Suprapubic skin (tissue), 4 donors: ENCODE measurements around the gene GCNT1.

ENCODE experiments used
- POLR2A ChIP-seq, 2 donors: fragments of 450-650 bp; IDR thresholded peaks; one replicate each; pipeline ENCODE4 v1.6.1; 2017; ENCODE audit warnings: antibody characterized with exemption in 2 of 2, mild to moderate bottlenecking in 2 of 2, moderate library complexity in 2 of 2
- POLR2AphosphoS5 ChIP-seq, 3 donors: sonication (generic); formaldehyde crosslinking; IDR thresholded peaks; one replicate each; pipeline ENCODE4 v1.6.1; 2017; ENCODE audit warnings: antibody characterized with exemption in 3 of 3
- TF ChIP-seq, protein P1 (sequence below), 2 donors: fragments of 200-600 bp in 1 of 2; fragments of 450-650 bp in 1 of 2; sonication (generic) in 1 of 2; IDR thresholded peaks; one replicate each; pipeline ENCODE4 v1.5.1; 2016 to 2019; ENCODE audit warnings: antibody characterized with exemption in 2 of 2, mild to moderate bottlenecking in 1 of 2, moderate library complexity in 1 of 2

DNA sequence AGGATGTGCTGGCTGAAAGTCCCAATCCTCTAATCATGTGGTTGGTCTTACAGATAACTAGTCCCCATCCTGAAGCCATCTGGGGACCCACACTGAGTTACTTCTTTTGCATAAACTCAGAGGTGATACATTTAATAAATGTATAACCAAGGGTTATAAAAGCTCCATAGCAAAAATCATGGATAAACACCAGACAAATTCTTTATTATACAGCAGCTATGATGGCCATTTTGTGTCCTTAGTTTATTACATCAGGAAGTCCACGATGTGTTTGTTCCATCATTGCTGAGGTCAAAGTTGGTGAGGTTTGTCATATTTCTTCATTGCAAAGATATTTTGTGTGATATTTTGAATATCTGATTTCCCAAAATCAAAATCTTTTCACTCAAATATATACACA is 80.2 kb downstream of the GCNT1 start:
- TF ChIP-seq POLR2AphosphoS5 (IDR thresholded peaks at IDR 0.05) (no peak), POLR2A (IDR thresholded peaks at IDR 0.05) (no peak)
- TF ChIP-seq, protein P1, sequence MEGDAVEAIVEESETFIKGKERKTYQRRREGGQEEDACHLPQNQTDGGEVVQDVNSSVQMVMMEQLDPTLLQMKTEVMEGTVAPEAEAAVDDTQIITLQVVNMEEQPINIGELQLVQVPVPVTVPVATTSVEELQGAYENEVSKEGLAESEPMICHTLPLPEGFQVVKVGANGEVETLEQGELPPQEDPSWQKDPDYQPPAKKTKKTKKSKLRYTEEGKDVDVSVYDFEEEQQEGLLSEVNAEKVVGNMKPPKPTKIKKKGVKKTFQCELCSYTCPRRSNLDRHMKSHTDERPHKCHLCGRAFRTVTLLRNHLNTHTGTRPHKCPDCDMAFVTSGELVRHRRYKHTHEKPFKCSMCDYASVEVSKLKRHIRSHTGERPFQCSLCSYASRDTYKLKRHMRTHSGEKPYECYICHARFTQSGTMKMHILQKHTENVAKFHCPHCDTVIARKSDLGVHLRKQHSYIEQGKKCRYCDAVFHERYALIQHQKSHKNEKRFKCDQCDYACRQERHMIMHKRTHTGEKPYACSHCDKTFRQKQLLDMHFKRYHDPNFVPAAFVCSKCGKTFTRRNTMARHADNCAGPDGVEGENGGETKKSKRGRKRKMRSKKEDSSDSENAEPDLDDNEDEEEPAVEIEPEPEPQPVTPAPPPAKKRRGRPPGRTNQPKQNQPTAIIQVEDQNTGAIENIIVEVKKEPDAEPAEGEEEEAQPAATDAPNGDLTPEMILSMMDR (IDR thresholded peaks at IDR 0.05): no peak
